GM19240 (cell line): ENCODE measurements around the gene ITPKB.
"Not testable (repeated sequence)": the region's sequence is repeated elsewhere in the genome, so short reads cannot be mapped to it uniquely, and the experiment has no call there.

Experiments used
- DNase-seq: peaks from one replicate; pipeline ENCODE4 v3.0.0; 2011; ENCODE audit warnings: low spot score; ENCODE audit not compliant: insufficient read length

The ITPKB gene

DNA sequence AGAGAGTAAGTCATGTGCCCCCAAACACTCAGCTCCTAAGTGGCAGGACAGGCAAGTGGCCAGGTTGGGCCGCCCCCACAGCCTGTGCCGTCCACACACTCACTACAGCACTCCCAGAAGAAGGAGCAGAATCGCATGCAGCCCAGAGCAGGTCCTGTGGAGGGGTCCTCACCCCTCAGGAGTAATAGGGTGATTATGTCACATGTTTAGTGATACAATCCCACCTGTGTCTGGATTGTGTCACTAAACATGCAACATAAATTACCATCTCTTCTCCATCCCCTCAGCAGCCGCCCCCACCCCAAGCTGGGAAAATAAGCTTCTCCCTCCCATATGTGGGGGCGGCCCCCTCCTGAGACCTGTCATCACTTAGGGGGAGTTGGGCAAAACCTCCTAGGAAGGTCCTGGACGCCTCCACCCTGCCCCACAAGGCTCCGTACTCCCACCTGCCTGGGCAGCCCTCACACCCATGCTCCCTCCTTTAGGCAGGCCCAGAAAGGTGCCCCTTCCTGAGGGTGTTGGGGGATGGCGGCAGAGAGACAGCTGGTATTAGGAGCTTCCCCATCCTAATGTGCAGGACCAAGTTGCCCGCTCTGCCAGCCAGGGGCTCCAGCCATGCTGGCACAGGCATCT is 133.6 kb downstream of the ITPKB start:
- no peak for DNase-seq

DNA sequence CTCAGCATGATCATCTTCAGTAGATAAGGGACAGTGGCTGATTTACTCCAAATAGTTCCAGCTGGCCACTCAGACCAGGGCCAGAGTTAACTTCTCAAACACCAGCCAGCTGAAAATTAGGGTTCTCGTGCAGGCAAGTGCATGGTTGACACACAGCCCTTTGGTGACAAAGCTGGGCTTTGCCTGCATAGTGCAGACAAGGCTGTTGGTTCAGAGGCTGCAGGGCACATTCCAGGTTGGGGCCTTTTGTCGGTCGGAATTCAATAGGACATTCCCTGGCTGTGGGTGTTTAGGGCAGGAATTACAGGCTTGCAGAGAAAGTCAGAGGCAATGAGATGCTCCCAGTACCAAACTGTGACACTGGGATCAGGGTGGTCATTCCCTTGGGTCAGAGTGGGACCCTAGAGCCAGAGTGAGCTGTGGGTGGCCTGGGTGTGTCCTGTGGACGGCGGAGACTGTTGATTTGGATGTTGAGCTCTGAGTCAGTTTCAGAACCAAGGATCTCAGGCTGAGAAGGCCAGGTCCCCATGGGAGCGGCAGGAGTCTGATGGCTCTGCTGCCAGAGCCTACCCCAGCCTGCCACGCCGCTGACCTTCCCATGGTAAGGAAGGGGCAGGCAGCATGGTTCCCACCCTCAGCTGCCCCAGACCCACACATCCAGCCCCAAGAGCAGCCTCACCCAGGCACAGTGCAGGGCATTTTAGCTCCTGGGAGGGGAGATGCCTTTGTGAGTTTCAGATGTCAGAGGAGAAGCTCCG is 134.3 kb downstream of the ITPKB start:
- no peak for DNase-seq

- DNase-seq, result no peak
Observed at GRCh38 chr1:226603858-226604559, 135.1 kb downstream of the ITPKB start.

- DNase-seq, result no peak
Observed at GRCh38 chr1:226603022-226603857, 135.8 kb downstream of the ITPKB start.

DNA sequence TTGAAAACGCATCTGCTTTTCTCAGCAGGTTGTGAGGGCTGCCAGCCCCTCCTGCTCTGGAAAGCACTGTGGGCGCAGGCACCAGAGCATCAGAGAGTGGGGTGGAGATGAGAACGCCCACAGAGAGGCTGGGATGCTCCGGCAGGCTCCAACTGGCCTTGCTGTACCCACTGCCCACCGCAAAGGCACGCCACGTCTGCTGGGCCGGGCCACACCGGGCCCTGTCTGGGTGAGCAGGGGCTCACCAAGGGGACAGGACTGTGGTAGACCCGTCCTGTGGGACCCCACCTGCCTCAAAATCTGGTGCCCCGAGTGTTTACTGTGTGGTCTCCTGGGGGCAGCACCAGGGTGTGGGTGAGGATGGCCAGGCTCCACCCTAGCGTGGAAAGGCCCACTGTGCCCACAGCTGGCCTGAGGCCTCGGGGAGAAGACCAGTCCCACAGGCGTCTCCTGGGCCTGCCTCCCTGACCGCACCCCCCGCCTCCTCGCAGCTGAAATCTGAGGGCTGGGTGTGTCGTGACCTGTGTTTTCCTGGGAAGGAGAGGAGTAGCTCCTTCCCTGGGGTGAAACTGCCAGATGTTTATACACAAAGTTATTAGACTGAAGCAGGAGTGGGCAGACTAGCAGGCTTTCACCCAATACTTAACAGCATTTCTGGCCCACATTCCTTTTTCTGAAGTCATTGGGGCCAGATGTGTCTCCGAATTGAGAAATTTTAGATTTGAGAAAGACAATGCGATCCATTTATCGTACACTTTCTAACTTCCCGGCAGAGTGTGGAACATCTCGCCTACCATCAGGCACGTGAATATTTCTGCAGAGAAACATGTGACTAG is 136.7 kb downstream of the ITPKB start:
- DNase-seq, result no peak

- no peak for DNase-seq
Observed at GRCh38 chr1:226601456-226601855, 137.6 kb downstream of the ITPKB start.

- DNase-seq, result no peak
Observed at GRCh38 chr1:226600254-226600653, 138.8 kb downstream of the ITPKB start.

GRCh38 chr1:226599636-226600238 is 139.3 kb downstream of the ITPKB start:
- DNase-seq, result no peak

DNA sequence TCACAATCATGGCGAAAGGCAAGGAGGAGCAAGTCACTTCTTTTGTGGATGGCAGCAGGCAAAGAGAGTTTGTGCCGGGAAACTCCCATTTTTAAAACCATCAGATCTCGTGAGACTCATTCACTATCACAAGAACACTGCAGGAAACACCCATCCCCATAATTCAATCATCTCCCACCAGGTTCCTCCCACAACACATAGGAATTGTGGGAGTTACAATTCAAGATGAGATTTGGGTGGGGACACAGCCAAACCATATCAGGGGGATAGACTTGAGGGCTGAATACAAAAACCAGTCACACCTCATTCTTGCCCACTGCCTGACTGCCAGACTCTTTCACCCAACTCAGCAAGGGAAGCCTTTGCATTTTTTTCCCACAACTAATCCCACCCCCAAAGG is 140.1 kb downstream of the ITPKB start:
- not testable (repeated sequence) for DNase-seq

- no peak for DNase-seq
Observed at GRCh38 chr1:226598455-226598849, 140.6 kb downstream of the ITPKB start.

GRCh38 chr1:226597616-226598454 is 141.2 kb downstream of the ITPKB start:
- no peak for DNase-seq

DNA sequence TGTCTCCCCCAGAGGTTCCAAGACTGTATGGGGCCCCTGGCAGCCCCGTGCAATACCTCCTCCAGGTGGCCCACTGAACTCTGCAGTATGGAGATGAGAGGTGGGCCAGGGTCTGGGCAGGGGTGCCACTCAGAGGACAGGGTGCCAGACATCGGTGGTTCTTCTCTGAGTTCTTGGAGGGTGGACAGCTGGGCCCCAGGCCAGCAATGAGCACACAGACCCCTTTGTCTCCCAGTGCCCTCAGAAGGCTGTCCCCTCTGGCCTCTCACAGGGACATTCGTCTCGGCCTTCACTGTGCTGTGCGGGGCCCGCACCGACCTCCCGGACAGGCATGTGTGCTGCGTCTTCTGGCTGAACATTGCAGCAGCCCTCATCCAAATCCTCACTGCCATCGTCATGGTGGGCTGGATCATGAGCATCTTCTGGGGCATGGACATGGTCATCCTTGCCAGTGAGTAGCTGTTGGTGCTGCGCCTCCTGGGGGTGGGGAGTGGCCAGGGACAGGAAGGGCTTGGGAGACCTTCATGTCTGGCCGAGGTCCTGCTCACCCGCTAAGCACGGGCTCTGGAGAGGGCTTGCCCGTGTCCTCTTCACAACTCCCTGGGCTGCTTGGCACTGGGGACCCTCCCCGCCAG is 142.4 kb downstream of the ITPKB start:
- DNase-seq, result no peak

- DNase-seq, result no peak
Observed at GRCh38 chr1:226593541-226593940, 145.5 kb downstream of the ITPKB start.

- no peak for DNase-seq
Observed at GRCh38 chr1:226590614-226591013, 148.5 kb downstream of the ITPKB start.

GRCh38 chr1:226589008-226589733 is 149.9 kb downstream of the ITPKB start:
- no peak for DNase-seq

DNA sequence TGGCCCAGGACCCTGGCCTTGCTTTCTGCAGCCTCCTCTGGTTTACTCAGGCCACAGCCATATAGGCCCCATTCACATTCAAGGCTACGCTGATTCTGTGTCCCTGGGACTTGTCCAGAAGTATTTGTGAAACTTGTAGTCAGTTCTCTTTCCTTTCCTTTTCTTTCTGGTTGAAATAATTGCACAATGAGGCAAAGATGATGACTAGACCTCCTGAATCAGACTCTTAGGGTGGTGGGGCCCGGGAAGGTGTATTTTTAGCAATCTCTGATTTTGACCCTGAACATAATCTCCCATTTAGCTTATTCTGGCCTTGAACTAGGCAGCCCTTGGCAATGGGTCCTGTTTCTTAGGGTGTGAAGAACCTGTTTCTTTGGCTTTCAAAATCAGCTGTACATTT is 150.6 kb downstream of the ITPKB start:
- no peak for DNase-seq

GRCh38 chr1:226586650-226587422 is 152.2 kb downstream of the ITPKB start:
- no peak for DNase-seq
